Chondrocyte (in vitro differentiated cells): ENCODE results near the gene FAF1. TPM values are rescaled to one million over a fixed set of nuclear protein-coding genes. Genes with fewer than 3 reads are reported as not detected.

Source experiments
- DNase-seq: peaks from one replicate; pipeline ENCODE4 v3.0.0; 2021; ENCODE audit warnings: mixed read lengths, low spot score
- H3K27ac Mint-ChIP-seq: one replicate; pipeline ENCODE4 v1.8.0; 2021; ENCODE audit warnings: mild to moderate bottlenecking, moderate library complexity, mixed read lengths; ENCODE audit not compliant: unreplicated experiment
- H3K27me3 Mint-ChIP-seq: 2 replicates; pipeline ENCODE4 v1.8.0; 2021; ENCODE audit warnings: low read depth, mixed read lengths
- H3K36me3 Mint-ChIP-seq: 2 replicates; pipeline ENCODE4 v1.8.0; 2021; ENCODE audit warnings: low read depth, mixed read lengths
- H3K4me1 Mint-ChIP-seq: 2 replicates; pipeline ENCODE4 v1.8.0; 2021; ENCODE audit warnings: low read depth, mild to moderate bottlenecking, mixed read lengths
- H3K4me3 Mint-ChIP-seq: one replicate; pipeline ENCODE4 v1.8.0; 2021; ENCODE audit warnings: mild to moderate bottlenecking, moderate library complexity, mixed read lengths; ENCODE audit not compliant: unreplicated experiment
- H3K9me3 Mint-ChIP-seq: 2 replicates; pipeline ENCODE4 v1.8.0; 2021; ENCODE audit warnings: low read depth, mixed read lengths
- total RNA-seq: library from RNA; stranded (reverse); gene quantifications from 3 replicates; pipeline ENCODE4 v1.2.1, GENCODE V29; 2021
- TF ChIP-seq, protein P1 (sequence below): fragments of 200-600 bp; sonication (generic); IDR thresholded peaks from 2 replicates; pipeline ENCODE4 v1.5.0; 2021; ENCODE audit warnings: antibody characterized with exemption, mild to moderate bottlenecking, moderate library complexity

The FAF1 gene
- total RNA-seq, 1 donor from 2014 or later = 38.7 TPM

DNA sequence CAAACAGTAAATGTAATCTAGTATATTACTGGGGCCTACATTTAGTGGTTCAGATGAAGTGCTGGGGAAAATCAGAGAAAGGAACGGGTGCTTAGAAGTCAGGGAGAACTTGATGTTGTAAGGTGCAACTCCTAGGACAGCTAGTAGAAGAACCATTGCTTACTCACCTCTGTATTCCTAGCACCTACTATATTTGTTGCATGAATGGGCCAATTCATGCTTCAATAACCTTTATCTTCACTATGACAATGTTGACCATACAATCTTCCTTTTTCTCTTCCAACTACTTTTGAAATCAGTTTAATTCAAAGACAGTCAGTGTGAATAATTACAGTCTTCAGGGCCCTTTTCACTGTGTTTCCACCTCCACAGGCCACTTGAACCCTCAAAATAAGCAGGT lies 411.8 kb downstream of the FAF1 start:
- peaks cover 6% of the 10 kb centered on the region for H3K4me1 Mint-ChIP-seq
- no peak overlapping the region for H3K27ac Mint-ChIP-seq
- H3K27me3 Mint-ChIP-seq = no peaks in the 10 kb centered on the region
- no peaks in the 10 kb centered on the region for H3K36me3 Mint-ChIP-seq
- no peak overlapping the region for H3K4me3 Mint-ChIP-seq
- TF ChIP-seq, protein P1, sequence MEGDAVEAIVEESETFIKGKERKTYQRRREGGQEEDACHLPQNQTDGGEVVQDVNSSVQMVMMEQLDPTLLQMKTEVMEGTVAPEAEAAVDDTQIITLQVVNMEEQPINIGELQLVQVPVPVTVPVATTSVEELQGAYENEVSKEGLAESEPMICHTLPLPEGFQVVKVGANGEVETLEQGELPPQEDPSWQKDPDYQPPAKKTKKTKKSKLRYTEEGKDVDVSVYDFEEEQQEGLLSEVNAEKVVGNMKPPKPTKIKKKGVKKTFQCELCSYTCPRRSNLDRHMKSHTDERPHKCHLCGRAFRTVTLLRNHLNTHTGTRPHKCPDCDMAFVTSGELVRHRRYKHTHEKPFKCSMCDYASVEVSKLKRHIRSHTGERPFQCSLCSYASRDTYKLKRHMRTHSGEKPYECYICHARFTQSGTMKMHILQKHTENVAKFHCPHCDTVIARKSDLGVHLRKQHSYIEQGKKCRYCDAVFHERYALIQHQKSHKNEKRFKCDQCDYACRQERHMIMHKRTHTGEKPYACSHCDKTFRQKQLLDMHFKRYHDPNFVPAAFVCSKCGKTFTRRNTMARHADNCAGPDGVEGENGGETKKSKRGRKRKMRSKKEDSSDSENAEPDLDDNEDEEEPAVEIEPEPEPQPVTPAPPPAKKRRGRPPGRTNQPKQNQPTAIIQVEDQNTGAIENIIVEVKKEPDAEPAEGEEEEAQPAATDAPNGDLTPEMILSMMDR = no peak
- no peaks in the 10 kb centered on the region for H3K9me3 Mint-ChIP-seq
- no peak for DNase-seq

DNA sequence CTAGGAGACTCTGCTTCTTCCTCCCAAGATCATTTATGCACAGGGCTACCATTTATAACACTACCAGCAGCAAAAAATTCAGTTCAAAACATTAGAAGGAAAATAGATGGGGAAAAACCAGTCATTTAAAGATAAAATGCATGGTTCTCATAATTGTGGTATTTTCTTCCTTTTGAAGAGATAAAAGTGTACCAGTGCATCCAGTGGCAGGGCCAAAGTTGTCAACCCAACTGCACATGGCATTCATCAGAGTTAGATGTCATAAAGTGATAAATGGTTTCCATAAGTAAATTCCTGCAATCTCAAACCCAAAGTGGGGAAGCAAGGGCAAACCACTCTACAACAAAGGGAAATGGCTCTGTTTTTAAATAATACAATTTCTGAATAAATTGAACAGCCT lies 417.7 kb downstream of the FAF1 start:
- no peak overlapping the region for H3K4me3 Mint-ChIP-seq
- TF ChIP-seq, protein P1 = no peak
- no peaks in the 10 kb centered on the region for H3K27me3 Mint-ChIP-seq
- H3K4me1 Mint-ChIP-seq = no peaks in the 10 kb centered on the region
- H3K27ac Mint-ChIP-seq = no peak overlapping the region
- no peaks in the 10 kb centered on the region for H3K9me3 Mint-ChIP-seq
- DNase-seq = no peak
- H3K36me3 Mint-ChIP-seq = peaks cover 1% of the 10 kb centered on the region

DNA sequence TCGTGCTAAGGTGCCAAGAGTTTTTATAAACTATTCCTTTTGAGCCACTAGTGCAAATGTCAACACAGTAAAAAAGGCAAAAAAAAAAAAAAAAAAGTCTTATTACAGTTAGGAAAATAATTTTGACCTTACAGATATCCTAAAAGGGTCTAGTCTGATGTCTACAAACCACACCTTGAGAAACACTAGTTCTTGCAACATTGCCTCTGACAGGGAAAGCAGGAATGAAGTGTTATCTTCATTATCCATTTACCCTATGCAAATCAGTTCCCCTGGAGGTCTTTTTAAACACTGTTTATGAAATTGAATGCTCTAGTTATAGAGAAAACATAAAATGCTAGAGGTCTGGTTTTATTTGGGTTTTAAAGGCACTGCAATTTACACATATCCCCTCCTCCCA lies 421.6 kb downstream of the FAF1 start:
- Mint-ChIP-seq H3K27ac (no peak overlapping the region), H3K36me3 (peaks cover 1% of the 10 kb centered on the region), H3K4me1 (no peaks in the 10 kb centered on the region), H3K9me3 (no peaks in the 10 kb centered on the region), H3K27me3 (no peaks in the 10 kb centered on the region), H3K4me3 (no peak overlapping the region)
- TF ChIP-seq, protein P1 = no peak
- DNase-seq = no peak

DNA sequence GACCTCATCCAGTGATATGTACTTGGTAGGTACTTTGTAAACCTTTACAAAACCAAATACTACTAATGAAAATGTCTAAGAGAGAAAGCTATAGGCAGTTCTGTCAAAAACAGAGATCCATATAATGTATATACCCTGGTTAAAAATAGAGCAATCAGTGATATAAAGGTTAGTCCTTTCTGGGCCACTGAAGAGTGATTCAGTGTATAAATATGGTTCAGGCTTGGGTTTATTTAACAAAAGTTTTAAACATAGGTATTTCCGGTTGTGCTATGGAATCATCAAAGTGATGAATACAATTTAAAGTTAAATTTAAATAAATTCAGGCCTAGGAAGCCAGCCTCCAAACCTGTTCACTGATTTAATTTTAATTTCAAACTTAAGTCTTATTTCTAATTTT lies 428.5 kb downstream of the FAF1 start:
- no peak overlapping the region for H3K27ac Mint-ChIP-seq
- peaks cover 3% of the 10 kb centered on the region for H3K4me1 Mint-ChIP-seq
- H3K9me3 Mint-ChIP-seq = no peaks in the 10 kb centered on the region

DNA sequence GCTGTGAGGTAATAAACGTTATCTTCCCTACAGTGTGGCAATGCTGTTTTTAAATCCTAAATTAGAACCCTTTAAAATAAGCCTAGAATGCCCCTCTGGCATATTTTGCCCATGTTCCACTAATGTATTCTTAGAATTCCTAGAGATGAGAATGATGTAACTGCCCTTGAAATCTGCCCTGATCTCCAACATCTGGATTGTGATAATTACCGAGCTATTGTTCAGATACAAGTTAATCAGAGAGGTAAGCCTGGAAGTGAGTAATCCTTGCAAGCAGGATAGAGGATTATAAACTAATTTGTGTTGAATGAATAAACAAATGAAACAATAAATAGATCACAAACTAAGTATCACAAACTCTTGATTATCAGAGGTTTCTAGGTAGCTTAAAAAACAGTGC lies 429.0 kb downstream of the FAF1 start:
- Mint-ChIP-seq H3K27ac (no peak overlapping the region), H3K9me3 (no peaks in the 10 kb centered on the region), H3K27me3 (no peaks in the 10 kb centered on the region), H3K36me3 (no peaks in the 10 kb centered on the region), H3K4me3 (no peak overlapping the region), H3K4me1 (peaks cover 3% of the 10 kb centered on the region)
- TF ChIP-seq, protein P1 = no peak
- no peak for DNase-seq

More for the DNA sequence above, 428.5 kb downstream of the FAF1 start:
- TF ChIP-seq, protein P1 = no peak
- Mint-ChIP-seq H3K4me3 (no peak overlapping the region), H3K36me3 (no peaks in the 10 kb centered on the region), H3K27me3 (no peaks in the 10 kb centered on the region)
- no peak for DNase-seq
